ENCODE results near the gene NRF1. TPM values are rescaled to one million over a fixed set of nuclear protein-coding genes. Genes with fewer than 3 reads are reported as not detected.
"Not testable (repeated sequence)": the region's sequence is repeated elsewhere in the genome, so short reads cannot be mapped to it uniquely, and the experiment has no call there.

NRF1 gene
- total RNA-seq, 1 experiment from 2014 or later, result 25.9 TPM

DNA sequence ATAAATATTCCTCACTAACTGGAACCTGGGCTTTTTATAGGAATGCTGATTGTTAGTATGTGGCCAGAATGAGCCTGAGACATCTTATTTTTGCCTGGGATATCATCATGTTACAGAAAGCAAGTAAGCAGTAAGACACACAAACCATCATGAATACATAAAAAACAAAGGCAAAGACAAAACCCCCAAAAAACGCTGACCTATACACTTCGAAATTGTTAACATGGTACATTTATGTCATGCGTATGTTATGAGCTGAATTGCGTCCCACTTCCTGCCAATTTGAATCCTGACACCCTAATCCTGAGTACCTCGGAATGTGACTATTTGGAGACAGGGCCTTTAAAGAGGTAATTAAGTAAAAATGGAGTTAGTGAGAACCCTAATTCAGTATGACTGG lies 12.3 kb upstream of the NRF1 start:
- Histone ChIP-seq H3K9me3 (ENCODE audit: control insufficient read depth in 1 of 2, insufficient read depth in 1 of 2, low read depth in 1 of 2, low read length in 2 of 2) (no peaks in the 10 kb centered on the region), H4K20me1 (ENCODE audit: insufficient read depth) (no peaks in the 10 kb centered on the region), H3K9ac (ENCODE audit: low read length) (no peak overlapping the region), H3K4me2 (ENCODE audit: low read length) (no peak overlapping the region), H2AFZ (ENCODE audit: low read depth, low read length, poor library complexity, severe bottlenecking) (no peak overlapping the region), H3K36me3 (ENCODE audit: control insufficient read depth in 1 of 2, insufficient read depth in 2 of 2, low read length in 2 of 2) (no peaks in the 10 kb centered on the region), H3K4me3 (replicated peaks in 1 of 2; ENCODE audit: low read depth in 1 of 2, low read length in 2 of 2) (no peak overlapping the region), H3K4me1 (ENCODE audit: control insufficient read depth in 1 of 2, insufficient read depth in 2 of 2, low read length in 2 of 2) (peaks cover 9 to 13% of the 10 kb centered on the region in 2 experiments), H3K27me3 (ENCODE audit: insufficient read depth, low read length) (no peaks in the 10 kb centered on the region), H3K27ac (ENCODE audit: low read depth, low read length) (no peak overlapping the region), H3K9me2 (ENCODE audit: insufficient read depth) (no peaks in the 10 kb centered on the region), H3K79me2 (ENCODE audit: insufficient read depth, low read length) (no peaks in the 10 kb centered on the region)
- no peak for ATAC-seq
- BruUV-seq (replicated peaks), result no TSS peak
- RAD21 ChIA-PET (ENCODE audit: low non-redundant PET in 1 of 2, low total read pairs in 2 of 2, uncharacterized antibody in 2 of 2, unreplicated experiment in 2 of 2), result no interaction called here
- TF ChIP-seq FOSL1 (IDR thresholded peaks at IDR 0.05; ENCODE audit: low read depth) (no peak), EZH2 (IDR thresholded peaks at IDR 0.05) (no peak), SIN3A (IDR thresholded peaks at IDR 0.05; ENCODE audit: low read depth) (no peak), SRF (IDR thresholded peaks at IDR 0.05; ENCODE audit: low read depth) (no peak), TCF7L2 (IDR thresholded peaks at IDR 0.05; ENCODE audit: borderline replicate concordance, extremely low read depth, insufficient read depth, insufficient read length) (no peak), ZFX (IDR thresholded peaks at IDR 0.05) (no peak), ELF1 (IDR thresholded peaks at IDR 0.05; ENCODE audit: borderline replicate concordance, low read depth) (no peak), RAD21 (IDR thresholded peaks at IDR 0.05; ENCODE audit: low read depth) (no peak), JUND (IDR thresholded peaks at IDR 0.05) (no peak), SP1 (IDR thresholded peaks at IDR 0.05; ENCODE audit: low read depth) (no peak), CEBPB (IDR thresholded peaks at IDR 0.05; ENCODE audit: low read depth) (no peak), POLR2A (IDR thresholded peaks at IDR 0.05; ENCODE audit: borderline replicate concordance, extremely low read depth, insufficient read depth, insufficient read length) (no peak), POLR2AphosphoS5 (IDR thresholded peaks at IDR 0.05; ENCODE audit: low read depth, low read length) (no peak), EGR1 (IDR thresholded peaks at IDR 0.05; ENCODE audit: low read depth) (no peak), YY1 (IDR thresholded peaks at IDR 0.05; ENCODE audit: extremely low read depth, insufficient replicate concordance, low read depth, low read length) (no peak), EZH2phosphoT487 (IDR thresholded peaks at IDR 0.05; ENCODE audit: borderline replicate concordance) (no peak), CBX3 (IDR thresholded peaks at IDR 0.05; ENCODE audit: low read depth) (no peak)
- TF ChIP-seq, protein P1, sequence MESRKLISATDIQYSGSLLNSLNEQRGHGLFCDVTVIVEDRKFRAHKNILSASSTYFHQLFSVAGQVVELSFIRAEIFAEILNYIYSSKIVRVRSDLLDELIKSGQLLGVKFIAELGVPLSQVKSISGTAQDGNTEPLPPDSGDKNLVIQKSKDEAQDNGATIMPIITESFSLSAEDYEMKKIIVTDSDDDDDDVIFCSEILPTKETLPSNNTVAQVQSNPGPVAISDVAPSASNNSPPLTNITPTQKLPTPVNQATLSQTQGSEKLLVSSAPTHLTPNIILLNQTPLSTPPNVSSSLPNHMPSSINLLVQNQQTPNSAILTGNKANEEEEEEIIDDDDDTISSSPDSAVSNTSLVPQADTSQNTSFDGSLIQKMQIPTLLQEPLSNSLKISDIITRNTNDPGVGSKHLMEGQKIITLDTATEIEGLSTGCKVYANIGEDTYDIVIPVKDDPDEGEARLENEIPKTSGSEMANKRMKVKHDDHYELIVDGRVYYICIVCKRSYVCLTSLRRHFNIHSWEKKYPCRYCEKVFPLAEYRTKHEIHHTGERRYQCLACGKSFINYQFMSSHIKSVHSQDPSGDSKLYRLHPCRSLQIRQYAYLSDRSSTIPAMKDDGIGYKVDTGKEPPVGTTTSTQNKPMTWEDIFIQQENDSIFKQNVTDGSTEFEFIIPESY (IDR thresholded peaks at IDR 0.05; ENCODE audit: extremely low read depth, insufficient replicate concordance, low read length), result no peak
- TF ChIP-seq, protein P2, sequence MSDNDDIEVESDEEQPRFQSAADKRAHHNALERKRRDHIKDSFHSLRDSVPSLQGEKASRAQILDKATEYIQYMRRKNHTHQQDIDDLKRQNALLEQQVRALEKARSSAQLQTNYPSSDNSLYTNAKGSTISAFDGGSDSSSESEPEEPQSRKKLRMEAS (IDR thresholded peaks at IDR 0.05), result no peak
- POLR2A ChIA-PET, result no interaction called here
- CTCF ChIA-PET, result interaction anchor here (2.8 kb wide), 1 partner anchor 9 kb away, joined by 10 read pairs; no protein-coding TSS in a partner anchor
- intact Hi-C loops (cut with micrococcal nuclease), result no loop called here
- DNase-seq (ENCODE audit: low read depth, low spot score), result no peak

DNA sequence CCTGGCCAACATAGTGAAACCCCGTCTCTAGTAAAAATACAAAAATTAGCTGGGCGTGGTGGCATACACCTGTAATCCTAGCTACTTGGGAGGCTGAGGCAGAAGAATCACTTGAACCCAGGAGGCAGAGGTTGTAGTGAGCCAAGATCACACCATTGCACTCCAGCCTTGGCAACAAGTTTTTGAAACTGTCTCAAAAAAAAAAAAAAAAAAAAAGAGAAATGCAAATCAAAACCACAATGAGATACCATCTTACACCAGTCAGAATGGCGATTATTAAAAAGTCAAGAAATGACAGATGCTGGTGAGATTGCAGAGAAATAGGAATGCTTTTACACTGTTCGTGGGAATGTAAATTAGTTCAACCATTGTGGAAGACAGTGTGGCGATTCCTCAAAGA lies 7.9 kb upstream of the NRF1 start:
- H2AFZ ChIP-seq (ENCODE audit: low read depth, low read length, poor library complexity, severe bottlenecking); H3K9ac ChIP-seq (ENCODE audit: low read length); ATAC-seq; H3K36me3 ChIP-seq (ENCODE audit: control insufficient read depth in 1 of 2, insufficient read depth in 2 of 2, low read length in 2 of 2); H3K9me2 ChIP-seq (ENCODE audit: insufficient read depth); intact Hi-C loops (cut with micrococcal nuclease); H3K27me3 ChIP-seq (ENCODE audit: insufficient read depth, low read length); H3K4me3 ChIP-seq (replicated peaks in 1 of 2; ENCODE audit: low read depth in 1 of 2, low read length in 2 of 2); DNase-seq (ENCODE audit: low read depth, low spot score); H3K79me2 ChIP-seq (ENCODE audit: insufficient read depth, low read length); H3K27ac ChIP-seq (ENCODE audit: low read depth, low read length); H3K4me1 ChIP-seq (ENCODE audit: control insufficient read depth in 1 of 2, insufficient read depth in 2 of 2, low read length in 2 of 2); H4K20me1 ChIP-seq (ENCODE audit: insufficient read depth); BruUV-seq (replicated peaks); H3K9me3 ChIP-seq (ENCODE audit: control insufficient read depth in 1 of 2, insufficient read depth in 1 of 2, low read depth in 1 of 2, low read length in 2 of 2); CTCF ChIA-PET; H3K4me2 ChIP-seq (ENCODE audit: low read length); RAD21 ChIA-PET (ENCODE audit: low non-redundant PET in 1 of 2, low total read pairs in 2 of 2, uncharacterized antibody in 2 of 2, unreplicated experiment in 2 of 2): not testable (repeated sequence)
- POLR2A ChIA-PET, result interaction anchor here (0.8 to 0.9 kb wide), 2 partner anchors 9 kb away, joined by 3 read pairs; no protein-coding TSS in a partner anchor
